K562 (cell line): Measurements from ENCODE around the gene HSF2. TPM values are rescaled to one million over a fixed set of nuclear protein-coding genes. Genes with fewer than 3 reads are reported as not detected.

Source experiments
- ATAC-seq: fragments of 200-7000 bp; cut with Tn5 transposase; 3 replicates; pipeline ENCODE4 v1.9.1; 2020; ENCODE audit warnings: moderate library complexity
- BruUV-seq: library from RNA; stranded (reverse); fragments of 400-500 nt; replicated peaks from 2 replicates; lab custom pipeline; 2021; lab: Mats Ljungman, UMichigan
- CTCF ChIA-PET: fragments of 300-600 bp; formaldehyde crosslinking; extraction: SDS; loops from one replicate; lab custom pipeline; 2021; ENCODE audit warnings: low intra/inter-chr PET ratio; lab: Yijun Ruan, JAX
- POLR2A ChIA-PET: fragments of 300-600, 350-650 bp; sonication (Branson Sonifier 250); formaldehyde crosslinking; extraction: SDS; loops from one replicate; lab custom pipeline; 2021; ENCODE audit warnings: antibody characterized with exemption, inconsistent platforms; lab: Yijun Ruan, JAX
- DNase-seq, 4 experiments: peaks; one replicate each; pipeline versions ENCODE4 v3.0.0 to v3.0.0-alpha.2; 2011 to 2018; ENCODE audit warnings: low spot score in 3 of 4, mixed read lengths in 3 of 4; ENCODE audit errors: extremely low read depth in 1 of 4
- FAIRE-seq: peaks from 2 replicates; lab custom pipeline; 2011; peaks lifted over from hg19 to GRCh38; lab: Jason Lieb, UNC
- H2AFZ ChIP-seq: 2 replicates; pipeline ENCODE4 v1.6.0; 2011; ENCODE audit warnings: low read depth, low read length, control low read depth, inconsistent platforms
- H3K27ac ChIP-seq: fragments of 200-600 bp; 3 replicates; pipeline ENCODE4 v1.8.0; 2011; ENCODE audit warnings: low read depth, mild to moderate bottlenecking, control low read depth, inconsistent platforms, low read length, moderate library complexity, mixed read lengths; ENCODE audit errors: extremely low read depth
- H3K27me3 ChIP-seq, 2 experiments: fragments of 300-600 bp in 1 of 2; 2 replicates in 1 of 2; 3 replicates in 1 of 2; pipeline versions ENCODE4 v1.6.0 to v1.8.0; 2011; ENCODE audit warnings: inconsistent platforms in 2 of 2, low read length in 2 of 2, mild to moderate bottlenecking in 1 of 2, mixed read lengths in 1 of 2, moderate library complexity in 1 of 2; ENCODE audit not compliant: control insufficient read depth in 2 of 2, insufficient read depth in 2 of 2
- H3K36me3 ChIP-seq: fragments of 300-600 bp; 3 replicates; pipeline ENCODE4 v1.8.0; 2011; ENCODE audit warnings: mild to moderate bottlenecking, low read length, inconsistent platforms; ENCODE audit not compliant: control insufficient read depth, insufficient read depth
- H3K4me1 ChIP-seq, 2 experiments: fragments of 200-600 bp in 1 of 2; replicated peaks in 1 of 2; 2 replicates in 1 of 2; 3 replicates in 1 of 2; pipeline versions ENCODE4 v1.5.1 to v1.8.0; 2011; ENCODE audit warnings: inconsistent platforms in 2 of 2, low read length in 2 of 2, mild to moderate bottlenecking in 1 of 2, mixed read lengths in 1 of 2, moderate library complexity in 1 of 2; ENCODE audit not compliant: control insufficient read depth in 2 of 2, insufficient read depth in 2 of 2
- H3K4me2 ChIP-seq: 2 replicates; pipeline ENCODE4 v1.6.1; 2011; ENCODE audit warnings: low read length, control low read depth, inconsistent platforms, mixed read lengths; ENCODE audit not compliant: insufficient read depth
- H3K4me3 ChIP-seq: fragments of 200-600 bp; sonication (generic), shearing (Covaris generic); 2 replicates; pipeline ENCODE4 v1.5.1; 2016; ENCODE audit warnings: control low read depth, inconsistent platforms
- H3K79me2 ChIP-seq: fragments of 200-600 bp; 3 replicates; pipeline ENCODE4 v1.8.0; 2011; ENCODE audit warnings: low read length, inconsistent platforms; ENCODE audit not compliant: control insufficient read depth, insufficient read depth
- H3K9ac ChIP-seq, 2 experiments: 2 replicates each; pipeline versions ENCODE4 v1.6.0 to v1.6.1; 2011; ENCODE audit warnings: low read depth in 2 of 2, low read length in 2 of 2, control low read depth in 1 of 2, inconsistent platforms in 1 of 2, mild to moderate bottlenecking in 1 of 2, mixed read lengths in 1 of 2; ENCODE audit not compliant: insufficient read depth in 1 of 2
- H3K9me1 ChIP-seq: one replicate; pipeline ENCODE4 v1.6.0; 2011; ENCODE audit warnings: inconsistent platforms, mild to moderate bottlenecking, low read length, moderate library complexity; ENCODE audit not compliant: control insufficient read depth, insufficient read depth
- H3K9me3 ChIP-seq: replicated peaks from 2 replicates; pipeline ENCODE4 v1.5.1; 2011; ENCODE audit warnings: low read depth, low read length, inconsistent platforms; ENCODE audit not compliant: control insufficient read depth, insufficient read depth
- H4K20me1 ChIP-seq: replicated peaks from 2 replicates; pipeline ENCODE4 v1.6.1; 2011; ENCODE audit warnings: low read length, inconsistent platforms, mixed read lengths; ENCODE audit not compliant: control insufficient read depth, insufficient read depth
- BRCA1 ChIP-seq, 2 experiments: fragments of 450-650 bp in 1 of 2; sonication (generic) in 1 of 2; formaldehyde crosslinking in 1 of 2; IDR thresholded peaks; 2 replicates each; pipeline versions ENCODE4 v1.5.0 to v1.6.1; 2017 to 2020; ENCODE audit warnings: mild to moderate bottlenecking in 1 of 2, missing genetic modification reagents in 1 of 2
- MCM3 ChIP-seq: fragments of 450-650 bp; IDR thresholded peaks from 2 replicates; pipeline ENCODE4 v1.6.1; 2016
- PATZ1 ChIP-seq: fragments of 250-450 bp; sonication (Bioruptor Pico); IDR thresholded peaks from 2 replicates; pipeline ENCODE4 v1.5.0; 2020; ENCODE audit warnings: mild to moderate bottlenecking, borderline replicate concordance
- RFX7 ChIP-seq: fragments of 250-450 bp; sonication (Bioruptor Pico); IDR thresholded peaks from 2 replicates; pipeline ENCODE4 v1.5.1; 2021; ENCODE audit warnings: mild to moderate bottlenecking
- SREBF1 ChIP-seq: fragments of 150-350 bp; IDR thresholded peaks from 2 replicates; pipeline ENCODE4 v1.6.1; 2014; ENCODE audit warnings: antibody characterized with exemption, low read depth, low read length, borderline replicate concordance
- WGBS: fragments of 100-300 bp; shearing (Covaris generic); methylation state at CpG from one replicate; pipeline ENCODE4 v1.1.6; 2016; ENCODE audit warnings: low coverage, mixed read lengths; ENCODE audit not compliant: insufficient coverage; ENCODE audit errors: missing lambda C conversion rate; 5-methylcytosine and 5-hydroxymethylcytosine counted together
- in situ Hi-C: fragments of 300-500 bp; cut with MboI; formaldehyde crosslinking; loops from 4 replicates; pipeline ENCODE4 v1.15.0; 2018; ENCODE audit warnings: inconsistent platforms, mixed read lengths
- intact Hi-C: fragments of 100-400 bp; cut with micrococcal nuclease; formaldehyde crosslinking; loops from 2 replicates; pipeline ENCODE4 v1.14.2; 2022
- polyA plus RNA-seq, 8 experiments: library from polyadenylated mRNA; depleted of rRNA in 4 of 8; stranded (reverse) in 5 of 8; unstranded in 3 of 8; fragments of >200 nt; fragmentation: Nextera tagmentation in 2 of 8; fragmentation: Illumina TruSeq in 1 of 8; extraction: Ambion mirVana in 2 of 8; extraction: Trizol in 1 of 8; gene quantifications; 2 replicates each; pipeline versions ENCODE4 v1.2.1 to v1.2.3, GENCODE V29; 2011 to 2014; ENCODE audit warnings: inconsistent platforms in 1 of 8, missing spikeins in 1 of 8
- total RNA-seq, 7 experiments: library from RNA; depleted of rRNA in 6 of 7; stranded (reverse); fragments of >200 nt in 6 of 7; fragmentation: Illumina TruSeq in 2 of 7; extraction: Trizol in 2 of 7; gene quantifications; 2 replicates each; pipeline versions ENCODE4 v1.2.1 to v1.2.3, GENCODE V29; 2011 to 2021; ENCODE audit warnings: low replicate concordance in 1 of 7

Gene HSF2
- total and polyA plus RNA-seq, 9 of the 15 experiments (the other 6 are each of a cell fraction or from before 2014, with no cell fraction given), result 19.1 to 73.1 (median 29.2) TPM

- Histone ChIP-seq H3K27me3 (no peaks in the 10 kb centered on the region), H3K4me3 (no peak overlapping the region), H2AFZ (no peak overlapping the region), H3K9ac (no peak overlapping the region), H3K9me3 (no peaks in the 10 kb centered on the region), H3K36me3 (no peaks in the 10 kb centered on the region), H3K4me2 (no peak overlapping the region), H4K20me1 (no peaks in the 10 kb centered on the region), H3K9me1 (no peaks in the 10 kb centered on the region), H3K4me1 (no peaks in the 10 kb centered on the region), H3K79me2 (no peaks in the 10 kb centered on the region), H3K27ac (no peak overlapping the region)
- FAIRE-seq (no peak), ATAC-seq (no peak), DNase-seq (no peak)
- TF ChIP-seq SREBF1 (no peak), RFX7 (CRISPR knock-in tag) (no peak), PATZ1 (no peak), BRCA1 (IDR thresholded peaks at IDR 0.05) (no peak), BRCA1 (CRISPR knock-in tag; IDR thresholded peaks at IDR 0.05) (no peak), MCM3 (no peak)
- no TSS peak for BruUV-seq
- intact Hi-C loops, result no loop called here
- ChIA-PET POLR2A (no interaction called here), CTCF (no interaction called here)
- in situ Hi-C loops, result no loop called here
- WGBS, result 0% methylated on average over 1 of the region's 1 CpG
Observed at GRCh38 chr6:122369536-122369935, 29.9 kb upstream of the HSF2 start.
